Lower lobe of right lung (tissue), 2 donors: ENCODE data around the gene BEST4. TPM values are rescaled to one million over a fixed set of nuclear protein-coding genes. Genes with fewer than 3 reads are reported as not detected.

Source experiments
- ATAC-seq, 2 donors: fragments of 200-7000 bp; cut with Tn5 transposase; one replicate each; pipeline ENCODE4 v1.9.1; 2020 to 2022; ENCODE audit warnings: mild to moderate bottlenecking in 2 of 2, moderate library complexity in 2 of 2
- DNase-seq: peaks from one replicate; pipeline ENCODE4 v3.0.0-alpha.2; 2020
- H3K27ac ChIP-seq: fragments of 200-600 bp; one replicate; pipeline ENCODE4 v1.8.0; 2022
- H3K27me3 ChIP-seq: fragments of 200-600 bp; one replicate; pipeline ENCODE4 v1.8.0; 2022; ENCODE audit warnings: low read depth
- H3K36me3 ChIP-seq: fragments of 200-600 bp; one replicate; pipeline ENCODE4 v1.8.0; 2022; ENCODE audit warnings: mild to moderate bottlenecking
- H3K4me1 ChIP-seq: fragments of 200-600 bp; one replicate; pipeline ENCODE4 v1.8.0; 2022
- H3K4me3 ChIP-seq: fragments of 200-600 bp; one replicate; pipeline ENCODE4 v1.8.0; 2022; ENCODE audit warnings: mild to moderate bottlenecking
- H3K9me3 ChIP-seq: fragments of 200-600 bp; one replicate; pipeline ENCODE4 v1.8.0; 2022
- CTCF ChIP-seq: fragments of 200-600 bp; IDR thresholded peaks from one replicate; pipeline ENCODE4 v1.8.0; 2022; ENCODE audit warnings: antibody characterized with exemption, mild to moderate bottlenecking
- intact Hi-C: fragments of 100-400 bp; cut with DNase I; formaldehyde crosslinking; loops from one replicate; pipeline ENCODE4 v1.11.0; 2022
- total RNA-seq: library from RNA; stranded (reverse); fragmentation: NEBNext Ultra II Directional; extraction: Animal tissue kit (Norgen Biotek cat#: 25700); gene quantifications from one replicate; pipeline ENCODE4 v1.2.1, GENCODE V29; 2021
- donor health status: DM: no; HTN: yes; CAD: no; lungs with severe emphysema.

BEST4 gene
- total RNA-seq, 1 donor from 2014 or later = 1.7 TPM

- DNase-seq (no peak), ATAC-seq (no peak)
- Histone ChIP-seq H3K27ac (no peak overlapping the region), H3K4me3 (no peak overlapping the region), H3K36me3 (no peaks in the 10 kb centered on the region), H3K27me3 (no peaks in the 10 kb centered on the region), H3K9me3 (no peaks in the 10 kb centered on the region), H3K4me1 (no peaks in the 10 kb centered on the region)
- no peak for TF ChIP-seq CTCF
- intact Hi-C loops = no loop called here
Observed at GRCh38 chr1:44759077-44759476, 28.9 kb downstream of the BEST4 start.

GRCh38 chr1:44757420-44757819 lies 30.6 kb downstream of the BEST4 start:
- Histone ChIP-seq H3K9me3 (no peaks in the 10 kb centered on the region), H3K4me1 (no peaks in the 10 kb centered on the region), H3K27me3 (no peaks in the 10 kb centered on the region), H3K4me3 (no peak overlapping the region), H3K36me3 (no peaks in the 10 kb centered on the region), H3K27ac (peak overlapping the region; percentile 11)
- no peak for DNase-seq
- ATAC-seq = no peak
- intact Hi-C loops = no loop called here
- no peak for TF ChIP-seq CTCF

GRCh38 chr1:44747878-44748277 lies 40.1 kb downstream of the BEST4 start:
- ATAC-seq (no peak), DNase-seq (no peak)
- Histone ChIP-seq H3K27me3 (no peaks in the 10 kb centered on the region), H3K4me3 (no peak overlapping the region), H3K9me3 (no peaks in the 10 kb centered on the region), H3K4me1 (no peaks in the 10 kb centered on the region), H3K36me3 (no peaks in the 10 kb centered on the region), H3K27ac (no peak overlapping the region)
- no peak for TF ChIP-seq CTCF
- intact Hi-C loops = no loop called here

GRCh38 chr1:44743211-44743610 lies 44.8 kb downstream of the BEST4 start:
- no peak for TF ChIP-seq CTCF
- no peaks in the 10 kb centered on the region for H3K27me3 ChIP-seq
- intact Hi-C loops = no loop called here
- H3K4me3 ChIP-seq = no peak overlapping the region
- no peak overlapping the region for H3K27ac ChIP-seq
- ATAC-seq (no peak), DNase-seq (no peak)
- H3K36me3 ChIP-seq = no peaks in the 10 kb centered on the region
- H3K4me1 ChIP-seq = peaks cover 7% of the 10 kb centered on the region
- H3K9me3 ChIP-seq = no peaks in the 10 kb centered on the region

- Histone ChIP-seq H3K27me3 (no peaks in the 10 kb centered on the region), H3K9me3 (no peaks in the 10 kb centered on the region), H3K36me3 (no peaks in the 10 kb centered on the region), H3K4me3 (peak overlapping the region; percentile 66), H3K27ac (no peak overlapping the region), H3K4me1 (peaks cover 7% of the 10 kb centered on the region)
- ATAC-seq (no peak), DNase-seq (no peak)
- no peak for TF ChIP-seq CTCF
- intact Hi-C loops = no loop called here
Observed at GRCh38 chr1:44740179-44740617, 47.8 kb downstream of the BEST4 start.
